ENCODE results near the gene APP.

APP gene

DNA sequence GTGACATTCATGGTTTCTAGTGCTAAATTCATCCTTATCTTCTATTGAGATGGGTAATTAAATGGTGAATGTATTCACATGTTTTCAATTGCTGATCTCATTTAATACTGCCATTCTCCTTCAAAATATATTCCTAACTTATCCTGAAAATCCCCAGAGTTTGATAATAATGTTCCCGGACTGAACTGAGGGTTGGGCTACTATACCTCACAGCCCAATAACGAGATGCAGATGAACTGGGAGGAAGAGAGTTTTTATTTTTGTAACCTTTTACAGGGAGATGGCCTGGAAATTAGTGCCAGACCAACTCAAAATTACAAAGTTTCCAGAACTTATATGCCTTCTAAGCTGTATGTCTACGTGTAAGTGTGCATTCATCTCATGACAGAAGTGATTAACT is 210.8 kb downstream of the APP start:
- DNase-seq (ENCODE audit: insufficient read length, low spot score), result no peak

DNA sequence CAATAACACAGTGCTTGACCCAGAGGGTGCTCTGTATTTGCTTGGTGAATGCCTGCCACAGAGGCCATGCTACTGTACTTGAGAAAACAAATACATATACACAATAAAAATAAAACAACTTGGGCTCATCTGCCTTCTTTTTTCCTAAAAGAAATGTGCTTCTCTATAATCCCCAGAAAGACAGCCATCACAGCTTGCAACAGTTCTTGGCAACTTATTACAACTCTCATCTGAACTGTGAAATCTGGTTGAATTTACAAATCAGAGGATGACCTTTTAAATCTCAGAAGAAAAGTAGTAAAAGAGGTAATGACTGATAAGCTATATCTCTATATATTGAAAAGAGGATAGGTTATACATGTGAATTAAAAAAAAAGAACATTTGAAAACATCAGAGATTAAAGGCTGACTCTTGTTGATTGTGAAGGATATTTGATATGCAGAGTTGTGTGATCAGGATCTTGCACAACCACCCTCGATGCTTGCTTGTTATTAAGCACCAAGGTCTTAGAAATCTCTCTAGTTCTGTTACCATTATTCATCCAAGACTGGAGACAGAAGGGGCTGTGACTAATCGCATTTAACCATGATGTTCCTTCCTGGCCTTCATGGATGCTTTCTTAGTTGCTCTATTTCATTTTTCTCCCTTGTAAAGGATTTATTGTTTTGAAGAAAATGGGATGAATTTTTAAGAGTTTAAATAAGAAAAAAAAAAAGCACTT is 213.4 kb downstream of the APP start:
- DNase-seq (ENCODE audit: insufficient read length, low spot score) (no peak), FAIRE-seq (no peak)

More for the DNA sequence above, 210.8 kb downstream of the APP start:
- no peak for FAIRE-seq

GRCh38 chr21:25955646-25956045 is 214.9 kb downstream of the APP start:
- FAIRE-seq (no peak), DNase-seq (ENCODE audit: insufficient read length, low spot score) (no peak)

- FAIRE-seq, result no peak
- DNase-seq (ENCODE audit: insufficient read length, low spot score), result no peak
Observed at GRCh38 chr21:25953659-25954058, 216.9 kb downstream of the APP start.

GRCh38 chr21:25953196-25953595 is 217.4 kb downstream of the APP start:
- no peak for FAIRE-seq
- no peak for DNase-seq (ENCODE audit: insufficient read length, low spot score)

GRCh38 chr21:25952306-25952705 is 218.3 kb downstream of the APP start:
- no peak for DNase-seq (ENCODE audit: insufficient read length, low spot score)
- FAIRE-seq, result no peak

- FAIRE-seq (no peak), DNase-seq (ENCODE audit: insufficient read length, low spot score) (no peak)
Observed at GRCh38 chr21:25949701-25950100, 220.9 kb downstream of the APP start.

GRCh38 chr21:25944672-25945213 is 225.8 kb downstream of the APP start:
- FAIRE-seq (no peak), DNase-seq (ENCODE audit: insufficient read length, low spot score) (no peak)

DNA sequence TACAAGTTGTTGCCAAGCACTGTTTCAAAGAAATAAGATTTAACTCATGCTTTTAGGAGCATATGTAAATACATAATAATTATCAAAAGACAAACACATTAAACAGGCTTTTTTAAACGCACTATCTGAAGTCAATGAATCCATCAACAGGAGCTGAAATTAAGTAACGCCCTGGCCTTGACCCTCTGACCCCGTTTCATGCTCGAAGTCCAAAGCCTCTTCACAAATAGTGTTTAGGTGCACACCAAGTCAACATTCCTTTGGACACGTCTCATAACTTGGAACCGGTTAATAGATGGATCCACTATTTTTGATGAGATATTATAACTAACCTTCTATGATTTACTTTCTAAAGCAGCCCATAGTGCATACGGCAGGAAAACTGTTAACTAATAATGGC is 226.5 kb downstream of the APP start:
- FAIRE-seq (no peak), DNase-seq (ENCODE audit: insufficient read length, low spot score) (no peak)

- DNase-seq (ENCODE audit: insufficient read length, low spot score) (no peak), FAIRE-seq (no peak)
Observed at GRCh38 chr21:25942135-25942534, 228.4 kb downstream of the APP start.

GRCh38 chr21:25939396-25939761 is 231.2 kb downstream of the APP start:
- FAIRE-seq (no peak), DNase-seq (ENCODE audit: insufficient read length, low spot score) (no peak)

- no peak for DNase-seq (ENCODE audit: insufficient read length, low spot score)
Observed at GRCh38 chr21:25938658-25939395, 231.7 kb downstream of the APP start.

GRCh38 chr21:25936776-25937175 is 233.8 kb downstream of the APP start:
- DNase-seq (ENCODE audit: insufficient read length, low spot score) (no peak), FAIRE-seq (no peak)

More at GRCh38 chr21:25938658-25939395, 231.7 kb downstream of the APP start:
- no peak for FAIRE-seq

GRCh38 chr21:25934771-25935224 is 235.8 kb downstream of the APP start:
- DNase-seq (ENCODE audit: insufficient read length, low spot score), result no peak
- no peak for FAIRE-seq

DNA sequence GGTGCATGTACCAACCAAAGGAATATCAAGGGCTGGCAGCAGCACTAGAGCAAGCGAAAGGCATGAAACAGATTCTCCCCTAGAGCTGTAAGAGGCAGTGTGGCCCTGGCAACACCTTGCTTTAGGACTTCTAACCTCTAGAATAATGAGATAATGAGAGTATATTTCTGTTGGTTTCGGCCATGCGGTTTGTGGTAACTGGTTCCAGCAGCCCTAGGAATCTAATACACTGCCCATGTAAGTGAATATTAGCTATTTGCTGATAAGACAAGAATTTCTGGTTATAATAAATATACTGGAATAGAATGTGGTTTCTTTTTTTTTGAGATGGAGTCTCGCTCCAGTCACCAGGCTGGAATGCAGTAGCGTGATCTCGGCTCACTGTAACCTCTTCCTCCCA is 236.4 kb downstream of the APP start:
- FAIRE-seq (no peak), DNase-seq (ENCODE audit: insufficient read length, low spot score) (no peak)

GRCh38 chr21:25931765-25932164 is 238.8 kb downstream of the APP start:
- FAIRE-seq, result no peak
- no peak for DNase-seq (ENCODE audit: insufficient read length, low spot score)

DNA sequence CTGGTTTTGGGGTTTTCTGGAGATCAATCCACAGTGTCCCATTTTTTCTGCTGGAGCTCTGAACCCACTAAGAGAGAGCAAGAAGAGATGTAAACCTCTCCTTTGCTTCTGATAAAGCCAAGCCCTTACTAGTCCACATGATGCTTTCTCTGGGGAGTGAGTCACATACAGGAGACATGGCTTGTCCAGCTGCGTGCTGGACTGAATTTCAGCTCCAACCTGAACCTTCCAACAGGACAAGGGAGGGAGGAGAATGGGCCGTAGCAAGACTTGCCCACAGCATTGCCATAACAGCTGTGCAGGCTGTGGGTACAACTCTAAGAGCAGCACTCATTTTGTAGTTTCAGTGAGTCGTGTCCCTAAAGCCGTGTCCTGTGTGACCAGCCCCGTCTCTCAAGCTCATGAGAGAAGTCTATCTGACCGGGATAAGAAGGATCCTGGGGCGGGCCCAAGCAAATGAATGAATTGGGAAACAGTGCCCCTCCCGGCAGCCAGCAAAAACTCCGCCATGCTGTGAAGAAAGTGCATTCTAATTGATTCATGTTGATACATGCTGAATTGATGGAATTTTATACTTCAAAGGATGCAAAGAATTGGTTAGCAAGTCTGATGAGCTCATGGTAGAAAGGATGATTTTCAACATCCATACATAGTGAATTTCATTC is 240.6 kb downstream of the APP start:
- FAIRE-seq, result no peak
- DNase-seq (ENCODE audit: insufficient read length, low spot score), result no peak

- FAIRE-seq, result peak; percentile 23
Observed at GRCh38 chr21:25927195-25927880, 243.2 kb downstream of the APP start.

GRCh38 chr21:25925936-25926335 is 244.6 kb downstream of the APP start:
- FAIRE-seq, result no peak
- DNase-seq (ENCODE audit: insufficient read length, low spot score), result no peak

More at GRCh38 chr21:25927195-25927880, 243.2 kb downstream of the APP start:
- DNase-seq (ENCODE audit: insufficient read length, low spot score), result no peak

DNA sequence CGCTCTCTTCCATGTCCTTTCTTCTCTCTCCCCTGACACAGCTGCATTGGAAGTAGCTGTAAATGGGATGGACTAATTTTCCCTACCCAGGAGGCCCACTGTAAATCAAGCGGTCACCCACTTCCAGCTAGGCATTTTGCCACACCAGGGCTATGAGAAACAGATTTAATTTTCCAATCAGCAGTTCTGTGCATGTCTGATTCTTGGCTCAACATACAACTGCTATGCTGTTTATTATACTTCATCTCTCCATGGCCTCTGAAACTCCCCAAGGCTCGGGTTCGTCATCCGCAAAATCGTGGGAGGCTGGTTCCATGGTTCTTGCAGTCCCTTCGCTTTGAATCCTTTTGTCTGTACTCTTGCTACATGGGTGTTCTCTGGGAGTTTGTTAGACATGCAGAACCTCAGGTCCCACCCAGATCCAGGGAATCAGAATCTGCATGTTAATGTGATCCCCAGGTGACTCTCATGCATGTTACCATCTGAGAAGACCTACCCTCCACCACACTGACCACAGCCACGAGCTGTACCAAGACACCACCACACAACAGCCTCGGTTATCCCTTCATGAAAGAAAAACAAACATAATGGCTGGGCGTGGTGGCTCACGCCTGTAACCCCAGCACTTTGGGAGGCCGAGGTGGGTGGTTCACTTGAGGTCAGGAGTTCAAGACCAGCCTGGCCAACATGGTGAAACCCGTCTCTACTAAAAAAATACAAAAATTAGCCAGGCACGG is 245.3 kb downstream of the APP start:
- no peak for DNase-seq (ENCODE audit: insufficient read length, low spot score)
- no peak for FAIRE-seq
